B cell (primary cell): ENCODE measurements around the gene CCDC57. TPM values are rescaled to one million over a fixed set of nuclear protein-coding genes. Genes with fewer than 3 reads are reported as not detected.

Source experiments
- ATAC-seq: fragments of 200-7000 bp; cut with Tn5 transposase; one replicate; pipeline ENCODE4 v1.10.0; 2021; ENCODE audit warnings: low read depth, mild to moderate bottlenecking, moderate number of reproducible peaks, moderate library complexity
- CTCF ChIA-PET: fragments of 350-600 bp; sonication (Branson Sonifier 250); formaldehyde crosslinking; loops from one replicate; lab custom pipeline; 2021; ENCODE audit warnings: antibody characterized with exemption, inconsistent platforms; lab: Charles Lee
- POLR2A ChIA-PET: fragments of 350-600 bp; sonication (Branson Sonifier 250); formaldehyde crosslinking; loops from one replicate; lab custom pipeline; 2021; ENCODE audit warnings: antibody characterized with exemption; lab: Charles Lee
- DNase-seq: peaks from one replicate; pipeline ENCODE4 v3.0.0; 2013
- H2AFZ ChIP-seq: 2 replicates; pipeline ENCODE4 v1.6.1; 2012; ENCODE audit warnings: mild to moderate bottlenecking, low read depth, low read length; ENCODE audit not compliant: insufficient read depth, poor library complexity, severe bottlenecking
- H3K27ac ChIP-seq, 2 donors: 1 replicate in 1 of 2; 2 replicates in 1 of 2; pipeline ENCODE4 v1.5.1; 2012 to 2013; ENCODE audit warnings: low read length in 2 of 2, mild to moderate bottlenecking in 2 of 2, moderate library complexity in 1 of 2
- H3K27me3 ChIP-seq, 4 experiments: fragments of 200-600 bp in 1 of 4; sonication (generic) in 1 of 4; replicated peaks in 1 of 4; 1 replicate in 2 of 4; 2 replicates in 2 of 4; pipeline versions ENCODE4 v1.6.1 to v1.7.0; 2013 to 2016; ENCODE audit warnings: low read length in 3 of 4, mild to moderate bottlenecking in 2 of 4, mixed read lengths in 1 of 4, moderate library complexity in 1 of 4; ENCODE audit not compliant: insufficient read depth in 4 of 4, control insufficient read depth in 3 of 4; ENCODE audit errors: control extremely low read depth in 1 of 4
- H3K36me3 ChIP-seq, 2 experiments: replicated peaks in 1 of 2; 1 replicate in 1 of 2; 2 replicates in 1 of 2; pipeline versions ENCODE4 v1.6.1 to v1.7.1; 2013; ENCODE audit warnings: low read length in 1 of 2; ENCODE audit not compliant: insufficient read depth in 2 of 2, control insufficient read depth in 1 of 2; ENCODE audit errors: control extremely low read depth in 1 of 2, extremely low read depth in 1 of 2
- H3K4me1 ChIP-seq, 2 donors: fragments of 200-600 bp in 1 of 2; sonication (generic) in 1 of 2; 1 replicate in 1 of 2; 2 replicates in 1 of 2; pipeline versions ENCODE4 v1.5.1 to v1.6.1; 2013 to 2017; ENCODE audit warnings: low read length in 2 of 2; ENCODE audit not compliant: control insufficient read depth in 2 of 2, insufficient read depth in 2 of 2
- H3K4me2 ChIP-seq: replicated peaks from 2 replicates; pipeline ENCODE3; 2012; ENCODE audit warnings: mild to moderate bottlenecking, low read depth, low read length; ENCODE audit not compliant: poor library complexity, severe bottlenecking
- H3K4me3 ChIP-seq, 5 experiments: fragments of 200-600 bp in 1 of 5; sonication (generic) in 1 of 5; 1 replicate in 3 of 5; 2 replicates in 2 of 5; pipeline versions ENCODE4 v1.5.1 to v1.7.0; 2011 to 2016; ENCODE audit warnings: low read length in 4 of 5, mild to moderate bottlenecking in 4 of 5, low read depth in 2 of 5, control low read depth in 1 of 5, moderate library complexity in 1 of 5; ENCODE audit not compliant: insufficient read depth in 1 of 5; ENCODE audit errors: control extremely low read depth in 1 of 5, extremely low read depth in 1 of 5
- H3K79me2 ChIP-seq: fragments of 200-600 bp; sonication (generic); one replicate; pipeline ENCODE4 v1.6.0; 2016; ENCODE audit warnings: low read length; ENCODE audit not compliant: control insufficient read depth, insufficient read depth
- H3K9ac ChIP-seq: fragments of 200-600 bp; sonication (generic); 2 replicates; pipeline ENCODE4 v1.6.1; 2017; ENCODE audit warnings: mild to moderate bottlenecking, low read length, moderate library complexity
- H3K9me3 ChIP-seq, 3 donors: one replicate each; pipeline versions ENCODE4 v1.6.1 to v1.7.1; 2013; ENCODE audit warnings: low read length in 2 of 3; ENCODE audit not compliant: control insufficient read depth in 2 of 3, insufficient read depth in 1 of 3; ENCODE audit errors: control extremely low read depth in 1 of 3
- H4K20me1 ChIP-seq: 2 replicates; pipeline ENCODE4 v1.6.0; 2012; ENCODE audit warnings: mild to moderate bottlenecking, low read length; ENCODE audit not compliant: insufficient read depth, control insufficient read depth, poor library complexity, severe bottlenecking
- H3K27ac Mint-ChIP-seq: one replicate; pipeline ENCODE4 v1.8.0; 2021; ENCODE audit warnings: mixed read lengths
- H3K27me3 Mint-ChIP-seq: one replicate; pipeline ENCODE4 v1.8.0; 2021; ENCODE audit warnings: mixed read lengths
- H3K4me1 Mint-ChIP-seq: one replicate; pipeline ENCODE4 v1.8.0; 2021; ENCODE audit warnings: mixed read lengths
- H3K4me3 Mint-ChIP-seq: one replicate; pipeline ENCODE4 v1.8.0; 2021; ENCODE audit warnings: mixed read lengths
- H3K9me3 Mint-ChIP-seq: one replicate; pipeline ENCODE4 v1.8.0; 2022; ENCODE audit warnings: mixed read lengths; ENCODE audit not compliant: insufficient read depth
- EZH2 ChIP-seq: IDR thresholded peaks from 2 replicates; pipeline ENCODE4 v1.6.1; 2012; ENCODE audit warnings: borderline replicate concordance, low read depth, mild to moderate bottlenecking, moderate library complexity, low read length; ENCODE audit not compliant: insufficient read depth, poor library complexity, severe bottlenecking
- WGBS: methylation state at CpG from one replicate; pipeline ENCODE4 v1.1.5; 2013; ENCODE audit warnings: missing lambda C conversion rate; ENCODE audit not compliant: insufficient coverage; 5-methylcytosine and 5-hydroxymethylcytosine counted together
- intact Hi-C: fragments of 100-400 bp; cut with micrococcal nuclease; formaldehyde crosslinking; loops from one replicate; pipeline ENCODE4 v1.10.0; 2022
- polyA plus RNA-seq: library from polyadenylated mRNA; depleted of rRNA; stranded (reverse); fragments of >200 nt; gene quantifications from 2 replicates; pipeline ENCODE4 v1.2.3, GENCODE V29; 2012
- total RNA-seq, 2 donors: library from RNA; stranded (reverse); fragments of 120-200 nt in 1 of 2; gene quantifications; 1 replicate in 1 of 2; 2 replicates in 1 of 2; pipeline versions ENCODE4 v1.2.3 to v1.2.4, GENCODE V29; 2013 to 2022
- TF ChIP-seq, protein P1 (sequence below): fragments of 200-600 bp; IDR thresholded peaks from one replicate; pipeline ENCODE4 v1.8.0; 2022; ENCODE audit warnings: antibody characterized with exemption, mild to moderate bottlenecking

The CCDC57 gene
- total and polyA plus RNA-seq, 2 donors (not counting 1 experiment from before 2014, with no cell fraction given), result 49.7 to 67.2 TPM

DNA sequence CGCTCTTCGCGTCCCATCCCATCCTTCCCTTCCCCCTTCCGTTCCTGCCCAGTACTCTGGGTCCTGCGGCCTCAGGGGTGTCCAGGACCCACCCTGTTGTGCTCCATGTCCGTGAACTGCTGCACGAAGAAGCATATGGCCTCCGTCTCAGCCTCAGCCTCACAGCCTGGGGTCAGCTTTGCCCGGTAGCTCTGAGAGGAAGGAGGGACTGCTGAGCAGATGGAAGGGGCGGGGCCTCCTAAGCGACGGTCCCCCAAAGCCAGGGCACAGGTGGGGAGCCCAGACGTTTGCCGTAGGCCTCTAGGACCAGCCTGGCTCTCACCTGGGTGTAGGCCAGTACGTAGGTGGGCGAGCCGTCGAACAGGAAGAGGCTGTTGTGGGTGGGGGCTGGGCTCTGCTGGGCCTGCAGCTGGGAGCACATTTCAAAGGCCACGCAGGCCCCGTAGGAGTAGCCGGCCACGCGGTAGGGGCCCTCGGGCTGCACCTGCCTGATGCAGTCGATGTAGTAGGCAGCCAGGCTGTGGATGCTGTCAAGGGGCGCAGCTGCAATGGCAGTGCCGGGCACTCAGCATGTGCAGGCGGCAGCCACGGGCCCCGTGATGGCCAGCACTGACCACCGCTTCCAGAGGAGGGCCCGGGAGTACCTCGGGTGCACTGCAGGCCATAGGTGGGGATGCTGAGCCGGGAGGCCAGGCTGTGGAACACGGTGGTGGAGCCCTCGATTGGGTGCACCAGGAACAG is 132.4 kb downstream of the CCDC57 start:
- ATAC-seq (no peak), DNase-seq (no peak)
- ChIA-PET POLR2A (no interaction called here), CTCF (no interaction called here)
- Histone ChIP-seq H3K4me3 (no peak overlapping the region), H3K4me2 (no peak overlapping the region), H3K4me1 (no peaks in the 10 kb centered on the region), H3K9me3 (no peaks in the 10 kb centered on the region), H3K79me2 (no peaks in the 10 kb centered on the region), H3K36me3 (peaks cover 0 to 38% of the 10 kb centered on the region in 2 experiments), H2AFZ (no peak overlapping the region), H3K9ac (no peak overlapping the region), H4K20me1 (no peaks in the 10 kb centered on the region), H3K27ac (no peak overlapping the region), H3K27me3 (no peaks in the 10 kb centered on the region)
- H3K9me3 Mint-ChIP-seq, result no peaks in the 10 kb centered on the region
- H3K27ac Mint-ChIP-seq, result no peak overlapping the region
- H3K4me3 Mint-ChIP-seq, result no peak overlapping the region
- intact Hi-C loops, result no loop called here
- 94% methylated on average over 36 of the region's 36 CpGs for WGBS
- no peak for TF ChIP-seq EZH2
- TF ChIP-seq, protein P1, sequence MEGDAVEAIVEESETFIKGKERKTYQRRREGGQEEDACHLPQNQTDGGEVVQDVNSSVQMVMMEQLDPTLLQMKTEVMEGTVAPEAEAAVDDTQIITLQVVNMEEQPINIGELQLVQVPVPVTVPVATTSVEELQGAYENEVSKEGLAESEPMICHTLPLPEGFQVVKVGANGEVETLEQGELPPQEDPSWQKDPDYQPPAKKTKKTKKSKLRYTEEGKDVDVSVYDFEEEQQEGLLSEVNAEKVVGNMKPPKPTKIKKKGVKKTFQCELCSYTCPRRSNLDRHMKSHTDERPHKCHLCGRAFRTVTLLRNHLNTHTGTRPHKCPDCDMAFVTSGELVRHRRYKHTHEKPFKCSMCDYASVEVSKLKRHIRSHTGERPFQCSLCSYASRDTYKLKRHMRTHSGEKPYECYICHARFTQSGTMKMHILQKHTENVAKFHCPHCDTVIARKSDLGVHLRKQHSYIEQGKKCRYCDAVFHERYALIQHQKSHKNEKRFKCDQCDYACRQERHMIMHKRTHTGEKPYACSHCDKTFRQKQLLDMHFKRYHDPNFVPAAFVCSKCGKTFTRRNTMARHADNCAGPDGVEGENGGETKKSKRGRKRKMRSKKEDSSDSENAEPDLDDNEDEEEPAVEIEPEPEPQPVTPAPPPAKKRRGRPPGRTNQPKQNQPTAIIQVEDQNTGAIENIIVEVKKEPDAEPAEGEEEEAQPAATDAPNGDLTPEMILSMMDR, result no peak
- H3K4me1 Mint-ChIP-seq, result no peaks in the 10 kb centered on the region
- no peaks in the 10 kb centered on the region for H3K27me3 Mint-ChIP-seq

DNA sequence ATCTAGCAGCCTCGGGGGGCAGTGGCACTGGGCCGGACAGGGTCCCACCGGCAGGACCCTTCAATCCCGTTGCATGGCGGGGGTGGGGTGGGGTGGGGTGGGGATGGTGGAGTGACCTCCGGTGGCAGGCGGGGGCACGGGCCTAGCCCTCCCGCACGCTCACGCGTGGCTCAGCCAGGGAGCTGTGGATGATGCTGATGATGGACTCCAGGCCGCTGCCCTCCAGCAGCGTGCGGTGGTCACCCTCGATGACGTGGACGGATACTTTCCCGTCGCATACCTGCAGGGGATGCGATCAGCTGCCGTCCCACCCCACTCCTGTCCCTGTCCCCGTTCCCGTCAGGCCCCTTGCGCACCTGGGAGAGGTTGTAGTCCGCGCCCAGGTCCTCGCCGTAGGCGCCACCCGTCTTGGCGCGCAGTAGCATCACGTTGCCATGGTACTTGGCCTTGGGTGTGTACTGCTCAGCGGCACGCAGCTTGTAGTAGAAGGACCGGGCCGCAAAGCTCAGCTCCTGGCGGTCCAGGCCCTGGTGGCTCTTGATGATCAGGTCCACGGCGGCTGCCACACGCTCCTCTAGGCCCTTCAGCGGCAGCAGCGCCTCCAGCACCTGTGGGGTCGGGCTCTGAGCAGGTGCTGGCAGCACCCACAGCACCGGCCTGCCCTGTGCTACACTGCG is 133.5 kb downstream of the CCDC57 start:
- CTCF ChIA-PET, result no interaction called here
- no peak overlapping the region for H3K4me3 ChIP-seq
- intact Hi-C loops, result no loop called here
- H3K27ac ChIP-seq, result no peak overlapping the region
- DNase-seq (no peak), ATAC-seq (no peak)
- TF ChIP-seq, protein P1, result no peak
- TF ChIP-seq EZH2, result no peak
- WGBS, result 97% methylated on average over 42 of the region's 47 CpGs
- peaks cover 0 to 33% of the 10 kb centered on the region in 2 experiments for H3K36me3 ChIP-seq
- no peaks in the 10 kb centered on the region for H3K4me1 Mint-ChIP-seq
- no peak overlapping the region for H3K4me2 ChIP-seq
- no peak overlapping the region for H3K27ac Mint-ChIP-seq
- no peaks in the 10 kb centered on the region for H3K4me1 ChIP-seq
- no peak overlapping the region for H3K9ac ChIP-seq
- no peak overlapping the region for H2AFZ ChIP-seq
- H3K9me3 ChIP-seq, result no peaks in the 10 kb centered on the region
- H3K27me3 Mint-ChIP-seq, result no peaks in the 10 kb centered on the region
- POLR2A ChIA-PET, result no interaction called here
- no peaks in the 10 kb centered on the region for H4K20me1 ChIP-seq
- H3K27me3 ChIP-seq, result no peaks in the 10 kb centered on the region
- H3K4me3 Mint-ChIP-seq, result no peak overlapping the region
- no peaks in the 10 kb centered on the region for H3K79me2 ChIP-seq
- no peaks in the 10 kb centered on the region for H3K9me3 Mint-ChIP-seq
